Spleen (tissue), 7 donors: ENCODE data around the gene DKK3.

ENCODE experiments used
- CTCF ChIP-seq, 11 experiments: fragments of 200-600 bp in 7 of 11; fragments of 450-650 bp in 4 of 11; sonication (generic) in 4 of 11; IDR thresholded peaks in 8 of 11; conservative IDR thresholded peaks in 3 of 11; 1 replicate in 7 of 11; 2 replicates in 4 of 11; pipeline versions ENCODE4 v1.4.0 to v1.8.0; 2016 to 2021; ENCODE audit warnings: antibody characterized with exemption in 11 of 11, inconsistent platforms in 4 of 11, mild to moderate bottlenecking in 1 of 11
- POLR2AphosphoS5 ChIP-seq, 3 donors: sonication (generic); formaldehyde crosslinking; IDR thresholded peaks; one replicate each; pipeline ENCODE4 v1.5.1; 2017; ENCODE audit warnings: antibody characterized with exemption in 3 of 3
- donor health status: DM: no; HTN: no; CAD: no; lungs with moderate emphysema.
- donor health status: DM: no; HTN: no; CAD: no.
- donor health status: DM: no; HTN: no; CAD: no.

DNA sequence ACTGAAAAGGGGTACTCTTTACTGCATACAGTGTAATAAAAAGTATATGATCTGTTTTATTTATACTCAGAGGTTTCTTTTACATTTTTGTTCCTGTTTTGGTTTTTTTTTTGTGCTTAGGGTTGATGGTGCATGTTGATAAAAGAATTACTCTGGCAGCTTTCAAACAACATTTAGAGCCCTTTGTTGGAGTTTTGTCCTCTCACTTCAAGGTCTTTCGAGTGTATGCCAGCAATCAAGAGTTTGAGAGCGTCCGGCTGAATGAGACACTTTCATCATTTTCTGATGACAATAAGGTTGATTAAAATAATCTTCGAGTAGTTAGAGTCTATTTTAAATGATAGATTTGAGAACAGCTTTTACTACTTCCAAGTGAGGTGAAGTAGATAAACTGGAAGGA lies 60.6 kb downstream of the DKK3 start:
- no peak for TF ChIP-seq CTCF (IDR thresholded peaks at IDR 0.05 in 8 of 11, conservative IDR thresholded peaks at IDR 0.05 in 3 of 11)
- no peak for TF ChIP-seq POLR2AphosphoS5 (IDR thresholded peaks at IDR 0.05)
